PFSK-1 (cell line): Measurements from ENCODE around the gene LINC00632. TPM values are rescaled to one million over a fixed set of nuclear protein-coding genes. Genes with fewer than 3 reads are reported as not detected.

Source experiments
- FOXP2 ChIP-seq: optimal IDR thresholded peaks from 2 replicates; pipeline ENCODE3; 2011; ENCODE audit warnings: borderline replicate concordance, control low read depth, inconsistent platforms; ENCODE audit not compliant: insufficient read depth; ENCODE audit errors: extremely low read length, extremely low read depth
- POLR2AphosphoS5 ChIP-seq: IDR thresholded peaks from 2 replicates; pipeline ENCODE4 v1.6.1; 2012; ENCODE audit warnings: low read depth, mild to moderate bottlenecking, control low read depth, low read length, moderate library complexity
- REST ChIP-seq, 2 experiments: IDR thresholded peaks; 2 replicates each; pipeline versions ENCODE4 v1.6.1 to v1.8.0; 2011 to 2012; ENCODE audit warnings: low read depth in 2 of 2, low read length in 2 of 2, control low read depth in 1 of 2, inconsistent platforms in 1 of 2, mild to moderate bottlenecking in 1 of 2, moderate library complexity in 1 of 2; ENCODE audit not compliant: insufficient read depth in 1 of 2
- SIN3A ChIP-seq: IDR thresholded peaks from 2 replicates; pipeline ENCODE4 v1.6.1; 2012; ENCODE audit warnings: mild to moderate bottlenecking, low read length, moderate library complexity, borderline replicate concordance; ENCODE audit not compliant: insufficient read depth
- TAF1 ChIP-seq: IDR thresholded peaks from 2 replicates; pipeline ENCODE4 v1.6.1; 2012; ENCODE audit warnings: low read length, control low read depth, borderline replicate concordance; ENCODE audit not compliant: insufficient read depth
- polyA plus RNA-seq: library from polyadenylated mRNA; unstranded; fragments of >200 nt; gene quantifications from one replicate; pipeline ENCODE4 v1.2.1, GENCODE V29; 2012; ENCODE audit warnings: low read depth, missing spikeins; ENCODE audit not compliant: insufficient read length

The LINC00632 gene
- polyA plus RNA-seq = 5.0 TPM

GRCh38 chrX:140709421-140709846 is at the start of gene LINC00632:
Gene LINC00632 (plus strand): TSS chrX:140709759.
- TF ChIP-seq FOXP2 (no peak), TAF1 (no peak), POLR2AphosphoS5 (no peak), REST (IDR thresholded peaks at IDR 0.05; ENCODE audit: insufficient read depth in 1 of 2, low read depth in 2 of 2, low read length in 2 of 2) (no peak), SIN3A (no peak)

GRCh38 chrX:140661643-140662042 is 47.9 kb upstream of the LINC00632 start:
- TF ChIP-seq REST (IDR thresholded peaks at IDR 0.05; ENCODE audit: insufficient read depth in 1 of 2, low read depth in 2 of 2, low read length in 2 of 2) = no peak
- TF ChIP-seq FOXP2 = no peak
- no peak for TF ChIP-seq TAF1
- no peak for TF ChIP-seq SIN3A
- TF ChIP-seq POLR2AphosphoS5 = no peak

GRCh38 chrX:140664939-140665338 is 44.6 kb upstream of the LINC00632 start:
- no peak for TF ChIP-seq FOXP2
- TF ChIP-seq REST (IDR thresholded peaks at IDR 0.05; ENCODE audit: insufficient read depth in 1 of 2, low read depth in 2 of 2, low read length in 2 of 2) = no peak
- no peak for TF ChIP-seq TAF1
- no peak for TF ChIP-seq SIN3A
- TF ChIP-seq POLR2AphosphoS5 = no peak

- TF ChIP-seq REST (IDR thresholded peaks at IDR 0.05; ENCODE audit: insufficient read depth in 1 of 2, low read depth in 2 of 2, low read length in 2 of 2) (no peak), SIN3A (no peak), FOXP2 (no peak), TAF1 (no peak), POLR2AphosphoS5 (no peak)
Observed at GRCh38 chrX:140672840-140673731, 36.5 kb upstream of the LINC00632 start.
